ENCODE measurements around the gene RAD21L1.
"Not testable (repeated sequence)": the region's sequence is repeated elsewhere in the genome, so short reads cannot be mapped to it uniquely, and the experiment has no call there.

RAD21L1 gene

GRCh38 chr20:1232286-1233111, 6.7 kb downstream of the RAD21L1 start:
- no peak for DNase-seq

- DNase-seq: no peak
These were observed 14.7 kb downstream of the RAD21L1 start for GRCh38 chr20:1240549-1240948.

GRCh38 chr20:1241456-1241855, 15.6 kb downstream of the RAD21L1 start:
- no peak for DNase-seq

- DNase-seq: no peak
These were observed 16.3 kb downstream of the RAD21L1 start for GRCh38 chr20:1242099-1242498.

GRCh38 chr20:1242530-1242929, 16.7 kb downstream of the RAD21L1 start:
- no peak for DNase-seq

GRCh38 chr20:1245578-1245977, 19.7 kb downstream of the RAD21L1 start:
- no peak for DNase-seq

GRCh38 chr20:1247689-1248088, 21.8 kb downstream of the RAD21L1 start:
- no peak for DNase-seq

GRCh38 chr20:1250282-1250681, 24.4 kb downstream of the RAD21L1 start:
- not testable (repeated sequence) for DNase-seq

GRCh38 chr20:1252416-1252815, 26.6 kb downstream of the RAD21L1 start:
- DNase-seq: no peak

- no peak for DNase-seq
These were observed 28.4 kb downstream of the RAD21L1 start for GRCh38 chr20:1254254-1254653.

- no peak for DNase-seq
These were observed 29.8 kb downstream of the RAD21L1 start for GRCh38 chr20:1255675-1256074.

- DNase-seq: no peak
These were observed 38.0 kb downstream of the RAD21L1 start for GRCh38 chr20:1263853-1264252.

GRCh38 chr20:1264727-1265126, 38.9 kb downstream of the RAD21L1 start:
- no peak for DNase-seq

GRCh38 chr20:1265226-1265915, 39.5 kb downstream of the RAD21L1 start:
- no peak for DNase-seq

GRCh38 chr20:1265916-1266166, 40.0 kb downstream of the RAD21L1 start:
- DNase-seq: no peak

- no peak for DNase-seq
These were observed 40.5 kb downstream of the RAD21L1 start, which contains the start of gene SNPH for GRCh38 chr20:1266167-1266973. TSS of gene SNPH (plus strand) at chr20:1266294. CDS start at chr20:1296240, 29,946 bp downstream.

- DNase-seq: no peak
These were observed 41.3 kb downstream of the RAD21L1 start for GRCh38 chr20:1267161-1267560.

GRCh38 chr20:1267809-1268374, 42.0 kb downstream of the RAD21L1 start:
- no peak for DNase-seq

- no peak for DNase-seq
These were observed 43.4 kb downstream of the RAD21L1 start for GRCh38 chr20:1269235-1269634.

- DNase-seq: no peak
These were observed 44.0 kb downstream of the RAD21L1 start for GRCh38 chr20:1269850-1270249.

GRCh38 chr20:1272368-1273100, 46.7 kb downstream of the RAD21L1 start:
- no peak for DNase-seq

GRCh38 chr20:1273366-1273765, 47.5 kb downstream of the RAD21L1 start:
- no peak for DNase-seq

Measured in GOT3 (cell line).